Mononuclear cell (primary cell): Measurements from ENCODE around the gene FGF16. TPM values are rescaled to one million over a fixed set of nuclear protein-coding genes. Genes with fewer than 3 reads are reported as not detected.
"Not testable (repeated sequence)": the region's sequence is repeated elsewhere in the genome, so short reads cannot be mapped to it uniquely, and the experiment has no call there.

Source experiments
- H3K27me3 ChIP-seq: 2 replicates; pipeline ENCODE4 v1.6.0; 2011; ENCODE audit warnings: low read length, control low read depth; ENCODE audit not compliant: insufficient read depth
- H3K4me1 ChIP-seq: 2 replicates; pipeline ENCODE4 v1.5.1; 2011; ENCODE audit warnings: mild to moderate bottlenecking, low read length, control low read depth; ENCODE audit not compliant: insufficient read depth
- H3K4me3 ChIP-seq: 2 replicates; pipeline ENCODE4 v1.5.1; 2011; ENCODE audit warnings: mild to moderate bottlenecking, low read length, moderate library complexity
- H3K9me3 ChIP-seq: 2 replicates; pipeline ENCODE4 v1.5.1; 2011; ENCODE audit warnings: low read depth, mild to moderate bottlenecking, control low read depth, low read length
- total RNA-seq: library from RNA; depleted of rRNA; stranded (reverse); fragments of >200 nt; gene quantifications from one replicate; pipeline ENCODE4 v1.2.3, GENCODE V29; 2012

The FGF16 gene
- total RNA-seq, 1 donor: not detected

DNA sequence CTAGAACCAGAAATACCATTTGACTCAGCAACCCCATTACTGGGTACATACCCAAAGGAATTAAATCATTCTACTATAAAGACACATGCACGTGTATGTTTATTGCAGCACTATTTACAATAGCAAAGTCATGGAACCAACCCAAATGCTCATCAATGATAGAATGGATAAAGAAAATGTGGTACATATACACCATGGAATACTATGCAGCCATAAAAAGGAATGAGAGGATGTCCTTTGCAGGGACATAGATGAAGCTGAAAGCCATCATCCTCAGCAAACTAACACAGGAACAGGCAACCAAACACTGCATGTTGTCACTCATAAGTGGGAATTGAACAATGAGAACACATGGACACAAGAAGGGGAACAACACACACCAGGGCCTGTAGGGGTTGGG is 53.0 kb downstream of the FGF16 start:
- H3K4me1 ChIP-seq, H3K9me3 ChIP-seq, H3K27me3 ChIP-seq, H3K4me3 ChIP-seq: not testable (repeated sequence)

DNA sequence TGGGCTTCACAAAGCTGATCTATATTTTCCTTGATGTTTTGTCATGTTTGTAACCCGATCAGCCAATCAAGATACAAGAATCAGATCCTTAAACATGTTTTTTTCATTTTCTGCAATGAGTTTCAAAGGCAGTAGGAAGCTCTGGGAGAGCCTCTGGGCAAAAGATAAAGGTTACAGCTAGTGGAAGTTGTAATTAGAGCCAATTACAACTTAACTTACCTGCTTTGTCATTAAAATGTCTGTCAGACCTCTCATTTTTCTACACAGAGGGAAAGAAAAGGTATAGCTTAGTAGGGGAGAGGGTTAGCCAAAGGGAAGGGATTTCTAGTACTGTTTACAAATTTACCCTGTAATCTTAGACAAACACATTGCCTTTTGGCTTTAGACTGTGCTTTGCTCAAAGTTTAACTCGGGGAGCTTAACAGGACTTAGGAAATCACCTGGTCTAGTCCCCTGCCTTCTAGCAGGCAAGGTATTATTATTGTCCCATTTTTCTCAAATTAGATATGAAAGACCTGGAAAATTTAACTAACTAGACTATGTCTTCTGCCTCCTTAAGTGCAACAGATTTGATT is 55.8 kb downstream of the FGF16 start:
- Histone ChIP-seq H3K4me1 (no peaks in the 10 kb centered on the region), H3K9me3 (no peaks in the 10 kb centered on the region), H3K4me3 (no peak overlapping the region), H3K27me3 (no peaks in the 10 kb centered on the region)

DNA sequence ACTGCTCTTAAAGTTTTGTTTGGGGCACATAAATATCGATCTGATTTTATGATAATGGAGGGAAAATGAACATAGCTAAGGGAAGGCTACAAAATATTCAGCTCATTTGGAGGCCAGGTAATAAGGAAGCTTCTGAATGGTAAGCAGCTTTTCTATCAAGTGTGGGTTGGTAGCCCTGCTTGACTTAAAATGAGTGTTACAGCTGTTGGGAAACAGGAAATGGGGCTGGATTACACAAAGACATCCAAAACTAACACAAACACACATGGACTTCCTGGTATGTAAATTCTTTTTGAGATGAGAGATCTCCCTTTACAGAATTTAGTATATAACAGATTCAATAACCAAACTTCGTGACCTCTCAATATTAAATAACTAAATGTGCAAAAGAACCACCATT is 58.0 kb downstream of the FGF16 start:
- no peaks in the 10 kb centered on the region for H3K4me1 ChIP-seq
- H3K4me3 ChIP-seq: no peak overlapping the region
- no peaks in the 10 kb centered on the region for H3K9me3 ChIP-seq
- H3K27me3 ChIP-seq: no peaks in the 10 kb centered on the region
